VCaP (cell line): ENCODE data around the gene IL11RA.

Experiments used
- H3K27ac ChIP-seq: fragments of 450-650 bp; 2 replicates; pipeline ENCODE4 v1.5.1; 2017
- TF ChIP-seq, protein P1 (sequence below): fragments of 450-650 bp; conservative IDR thresholded peaks from 2 replicates; pipeline ENCODE4 v1.5.1; 2017; ENCODE audit warnings: mild to moderate bottlenecking, moderate library complexity

The IL11RA gene

GRCh38 chr9:34690983-34691935 is 39.3 kb downstream of the IL11RA start, which contains the start of gene CCL19:
Gene CCL19 (minus strand): TSS chr9:34691276. CDS start chr9:34691139, 137 bp downstream.
- no peak within 1 kb of the TSS for H3K27ac ChIP-seq
- TF ChIP-seq, protein P1, sequence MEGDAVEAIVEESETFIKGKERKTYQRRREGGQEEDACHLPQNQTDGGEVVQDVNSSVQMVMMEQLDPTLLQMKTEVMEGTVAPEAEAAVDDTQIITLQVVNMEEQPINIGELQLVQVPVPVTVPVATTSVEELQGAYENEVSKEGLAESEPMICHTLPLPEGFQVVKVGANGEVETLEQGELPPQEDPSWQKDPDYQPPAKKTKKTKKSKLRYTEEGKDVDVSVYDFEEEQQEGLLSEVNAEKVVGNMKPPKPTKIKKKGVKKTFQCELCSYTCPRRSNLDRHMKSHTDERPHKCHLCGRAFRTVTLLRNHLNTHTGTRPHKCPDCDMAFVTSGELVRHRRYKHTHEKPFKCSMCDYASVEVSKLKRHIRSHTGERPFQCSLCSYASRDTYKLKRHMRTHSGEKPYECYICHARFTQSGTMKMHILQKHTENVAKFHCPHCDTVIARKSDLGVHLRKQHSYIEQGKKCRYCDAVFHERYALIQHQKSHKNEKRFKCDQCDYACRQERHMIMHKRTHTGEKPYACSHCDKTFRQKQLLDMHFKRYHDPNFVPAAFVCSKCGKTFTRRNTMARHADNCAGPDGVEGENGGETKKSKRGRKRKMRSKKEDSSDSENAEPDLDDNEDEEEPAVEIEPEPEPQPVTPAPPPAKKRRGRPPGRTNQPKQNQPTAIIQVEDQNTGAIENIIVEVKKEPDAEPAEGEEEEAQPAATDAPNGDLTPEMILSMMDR, result no peak

GRCh38 chr9:34691936-34692315 is 39.9 kb downstream of the IL11RA start:
- TF ChIP-seq, protein P1, result no peak
- no peak overlapping the region for H3K27ac ChIP-seq

GRCh38 chr9:34693560-34693959 is 41.6 kb downstream of the IL11RA start:
- TF ChIP-seq, protein P1, result no peak
- H3K27ac ChIP-seq, result no peak overlapping the region

GRCh38 chr9:34694811-34695210 is 42.8 kb downstream of the IL11RA start:
- TF ChIP-seq, protein P1, result no peak
- no peak overlapping the region for H3K27ac ChIP-seq

DNA sequence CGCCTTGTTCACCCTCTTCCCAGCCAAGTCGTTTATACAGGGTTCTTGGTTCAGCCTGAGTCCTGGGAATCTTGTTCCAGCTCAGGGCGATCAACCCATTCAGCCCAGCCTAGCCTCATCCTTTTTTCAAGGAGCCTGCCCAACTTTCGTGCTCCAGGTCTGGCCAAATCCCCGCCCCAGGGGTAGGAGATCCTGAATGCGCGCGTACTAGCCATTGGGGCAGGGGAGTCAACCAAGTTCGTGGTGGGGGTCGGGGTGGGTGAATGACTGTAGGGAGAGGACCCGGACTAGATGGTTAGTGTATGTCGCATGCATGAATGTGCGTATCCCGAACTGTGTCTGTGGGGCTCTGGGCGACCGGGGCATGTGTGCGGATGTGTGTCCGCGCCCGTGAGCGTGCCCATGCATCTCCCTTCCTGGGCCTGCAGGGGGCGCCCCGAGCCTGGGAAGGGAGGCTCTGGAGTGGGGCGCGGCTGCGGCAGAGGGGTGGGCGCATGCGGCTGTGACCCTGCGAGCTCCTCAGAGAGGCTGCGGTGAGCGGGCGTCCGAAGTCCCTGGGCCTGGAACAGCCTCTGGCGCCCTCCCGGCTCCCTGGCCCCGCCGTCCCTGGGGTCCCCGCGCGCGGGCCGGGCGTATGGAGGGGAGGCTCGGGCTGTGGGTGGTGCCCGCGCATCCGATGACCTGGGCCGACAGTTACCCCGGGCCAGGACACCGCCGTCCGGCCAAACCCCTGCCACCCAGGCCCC is 49.2 kb downstream of the IL11RA start:
- TF ChIP-seq, protein P1, result peak; percentile 89
- H3K27ac ChIP-seq, result peak overlapping the region; percentile 25; the same call in 1 of the 2 replicates

GRCh38 chr9:34701769-34702736 is 50.1 kb downstream of the IL11RA start:
- peak overlapping the region; percentile 25; the same call in 1 of the 2 replicates for H3K27ac ChIP-seq
- TF ChIP-seq, protein P1, result peak; percentile 88
